Vagina (tissue), 2 donors: ENCODE data around the gene ELAVL2.

Experiments used
- POLR2A ChIP-seq, 2 donors: fragments of 450-650 bp; IDR thresholded peaks; one replicate each; pipeline ENCODE4 v1.6.1; 2017; ENCODE audit warnings: antibody characterized with exemption in 2 of 2, mild to moderate bottlenecking in 2 of 2, moderate library complexity in 2 of 2
- POLR2AphosphoS5 ChIP-seq, 2 donors: sonication (generic); formaldehyde crosslinking; IDR thresholded peaks; one replicate each; pipeline ENCODE4 v1.9.0; 2017; ENCODE audit warnings: antibody characterized with exemption in 2 of 2, mild to moderate bottlenecking in 2 of 2, low read depth in 1 of 2; ENCODE audit not compliant: insufficient read depth in 1 of 2
- TF ChIP-seq, protein P1 (sequence below), 3 experiments: fragments of 450-650 bp in 2 of 3; fragments of 200-600 bp in 1 of 3; sonication (generic) in 1 of 3; IDR thresholded peaks; one replicate each; pipeline ENCODE4 v1.5.1; 2017 to 2019; ENCODE audit warnings: antibody characterized with exemption in 3 of 3, mild to moderate bottlenecking in 2 of 3, moderate library complexity in 2 of 3

DNA sequence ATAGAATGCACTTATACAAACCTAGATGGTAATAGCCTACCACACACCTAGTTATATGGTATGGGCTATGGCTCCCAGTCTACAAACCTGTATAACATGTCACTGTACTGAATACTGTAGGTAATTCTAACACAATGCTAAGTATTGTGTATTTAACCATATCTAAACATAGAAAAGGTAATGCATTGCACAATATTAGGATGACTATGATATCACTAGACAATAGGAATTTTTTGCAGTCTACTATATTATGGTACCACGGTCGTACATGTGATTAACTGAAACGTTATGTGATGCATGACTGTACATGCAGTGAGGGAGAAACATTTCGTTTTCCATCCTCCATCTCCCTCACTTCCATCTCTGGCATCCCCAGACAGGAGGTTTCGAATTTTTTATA, 130.5 kb downstream of the ELAVL2 start:
- TF ChIP-seq POLR2A (IDR thresholded peaks at IDR 0.05) = no peak
- TF ChIP-seq, protein P1, sequence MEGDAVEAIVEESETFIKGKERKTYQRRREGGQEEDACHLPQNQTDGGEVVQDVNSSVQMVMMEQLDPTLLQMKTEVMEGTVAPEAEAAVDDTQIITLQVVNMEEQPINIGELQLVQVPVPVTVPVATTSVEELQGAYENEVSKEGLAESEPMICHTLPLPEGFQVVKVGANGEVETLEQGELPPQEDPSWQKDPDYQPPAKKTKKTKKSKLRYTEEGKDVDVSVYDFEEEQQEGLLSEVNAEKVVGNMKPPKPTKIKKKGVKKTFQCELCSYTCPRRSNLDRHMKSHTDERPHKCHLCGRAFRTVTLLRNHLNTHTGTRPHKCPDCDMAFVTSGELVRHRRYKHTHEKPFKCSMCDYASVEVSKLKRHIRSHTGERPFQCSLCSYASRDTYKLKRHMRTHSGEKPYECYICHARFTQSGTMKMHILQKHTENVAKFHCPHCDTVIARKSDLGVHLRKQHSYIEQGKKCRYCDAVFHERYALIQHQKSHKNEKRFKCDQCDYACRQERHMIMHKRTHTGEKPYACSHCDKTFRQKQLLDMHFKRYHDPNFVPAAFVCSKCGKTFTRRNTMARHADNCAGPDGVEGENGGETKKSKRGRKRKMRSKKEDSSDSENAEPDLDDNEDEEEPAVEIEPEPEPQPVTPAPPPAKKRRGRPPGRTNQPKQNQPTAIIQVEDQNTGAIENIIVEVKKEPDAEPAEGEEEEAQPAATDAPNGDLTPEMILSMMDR (IDR thresholded peaks at IDR 0.05) = no peak
- TF ChIP-seq POLR2AphosphoS5 (IDR thresholded peaks at IDR 0.05; ENCODE audit: insufficient read depth in 1 of 2, low read depth in 1 of 2) = no peak
